Esophagus muscularis mucosa (tissue), 4 donors: ENCODE results near the gene SLC35A4. TPM values are rescaled to one million over a fixed set of nuclear protein-coding genes. Genes with fewer than 3 reads are reported as not detected.

Experiments
- DNase-seq: peaks from one replicate; pipeline ENCODE4 v3.0.0-alpha.2; 2017; ENCODE audit errors: extremely low spot score
- H3K27ac ChIP-seq, 4 donors: fragments of 200-600 bp; sonication (generic); replicated peaks in 1 of 4; 1 replicate in 3 of 4; 2 replicates in 1 of 4; pipeline ENCODE4 v1.5.1; 2016 to 2019; ENCODE audit warnings: mild to moderate bottlenecking in 1 of 4
- H3K27me3 ChIP-seq, 4 donors: fragments of 200-600 bp; sonication (generic); one replicate each; pipeline versions ENCODE4 v1.5.1 to v1.6.0; 2016 to 2019
- H3K36me3 ChIP-seq, 4 donors: fragments of 200-600 bp; sonication (generic); one replicate each; pipeline ENCODE4 v1.5.1; 2016 to 2019
- H3K4me1 ChIP-seq, 4 donors: fragments of 200-600 bp; sonication (generic); one replicate each; pipeline ENCODE4 v1.5.1; 2016 to 2019
- H3K4me3 ChIP-seq, 4 donors: fragments of 200-600 bp; sonication (generic); 1 replicate in 2 of 4; 2 replicates in 2 of 4; pipeline ENCODE4 v1.5.1; 2016 to 2019; ENCODE audit warnings: mild to moderate bottlenecking in 4 of 4, moderate library complexity in 1 of 4
- H3K9me3 ChIP-seq, 4 donors: fragments of 200-600 bp; sonication (generic); 1 replicate in 3 of 4; 2 replicates in 1 of 4; pipeline ENCODE4 v1.5.1; 2016 to 2019
- CTCF ChIP-seq, 3 experiments: fragments of 200-600 bp in 2 of 3; fragments of 450-650 bp in 1 of 3; sonication (generic) in 2 of 3; IDR thresholded peaks; one replicate each; pipeline ENCODE4 v1.5.1; 2017 to 2019; ENCODE audit warnings: antibody characterized with exemption in 3 of 3, mild to moderate bottlenecking in 2 of 3, moderate library complexity in 1 of 3
- EP300 ChIP-seq: sonication (generic); formaldehyde crosslinking; IDR thresholded peaks from one replicate; pipeline ENCODE4 v1.6.1; 2017; ENCODE audit warnings: antibody characterized with exemption
- POLR2A ChIP-seq: fragments of 450-650 bp; IDR thresholded peaks from one replicate; pipeline ENCODE4 v1.6.1; 2017; ENCODE audit warnings: antibody characterized with exemption, moderate library complexity, mild to moderate bottlenecking, low read depth
- POLR2AphosphoS5 ChIP-seq, 2 donors: sonication (generic); formaldehyde crosslinking; IDR thresholded peaks; one replicate each; pipeline ENCODE4 v1.6.1; 2017; ENCODE audit warnings: antibody characterized with exemption in 2 of 2
- WGBS: methylation state at CpG from one replicate; pipeline ENCODE4 v1.1.5; 2018; 5-methylcytosine and 5-hydroxymethylcytosine counted together
- intact Hi-C: fragments of 100-400 bp; cut with DNase I; formaldehyde crosslinking; loops from one replicate; pipeline ENCODE4 v1.15.1; 2023
- total RNA-seq, 4 donors: library from RNA; depleted of rRNA; stranded (reverse); fragments of >200 nt; gene quantifications; one replicate each; pipeline versions ENCODE4 v1.1.0 to v1.2.1, GENCODE V29; 2016

SLC35A4 gene
- total RNA-seq, 4 donors from 2014 or later = 27.8 to 45.1 (median 36.6) TPM

- Histone ChIP-seq H3K4me1 (peaks cover 36 to 38% (median 37%) of the 10 kb centered on the region in 4 donors), H3K27me3 (no peaks in the 10 kb centered on the region), H3K4me3 (no peak overlapping the region), H3K36me3 (peaks cover 22 to 62% (median 56%) of the 10 kb centered on the region in 4 donors), H3K9me3 (no peaks in the 10 kb centered on the region), H3K27ac (no peak overlapping the region)
- TF ChIP-seq POLR2A (no peak), POLR2AphosphoS5 (IDR thresholded peaks at IDR 0.05) (no peak), CTCF (IDR thresholded peaks at IDR 0.05) (no peak), EP300 (no peak)
- WGBS = 97% methylated on average over 7 of the region's 7 CpGs
- DNase-seq = peak; percentile 57
- intact Hi-C loops = no loop called here
These were observed 19.6 kb upstream of the SLC35A4 start for GRCh38 chr5:140544986-140545385.

- peak; percentile 29 for DNase-seq
- no peaks in the 10 kb centered on the region for H3K9me3 ChIP-seq
- H3K4me3 ChIP-seq = no peak overlapping the region
- H3K27me3 ChIP-seq = no peaks in the 10 kb centered on the region
- intact Hi-C loops = no loop called here
- H3K4me1 ChIP-seq = peaks cover 42 to 44% (median 43%) of the 10 kb centered on the region in 4 donors
- no peak for TF ChIP-seq EP300
- TF ChIP-seq POLR2AphosphoS5 (IDR thresholded peaks at IDR 0.05) = no peak
- no peak for TF ChIP-seq POLR2A
- TF ChIP-seq CTCF (IDR thresholded peaks at IDR 0.05) = no peak
- peak overlapping the region in 1 of 4 donors; percentile 98 for H3K27ac ChIP-seq
- WGBS = 97% methylated on average over 10 of the region's 10 CpGs
- H3K36me3 ChIP-seq = peaks cover 16 to 62% (median 56%) of the 10 kb centered on the region in 4 donors
These were observed 19.0 kb upstream of the SLC35A4 start for GRCh38 chr5:140545606-140546005.

- no peaks in the 10 kb centered on the region for H3K9me3 ChIP-seq
- intact Hi-C loops = no loop called here
- no peaks in the 10 kb centered on the region for H3K27me3 ChIP-seq
- DNase-seq = peak; percentile 82
- WGBS = 56% methylated on average over 7 of the region's 13 CpGs
- TF ChIP-seq EP300 = no peak
- TF ChIP-seq POLR2AphosphoS5 (IDR thresholded peaks at IDR 0.05) = no peak
- TF ChIP-seq POLR2A = no peak
- TF ChIP-seq CTCF (IDR thresholded peaks at IDR 0.05) = no peak
- peaks cover 8 to 62% (median 56%) of the 10 kb centered on the region in 4 donors for H3K36me3 ChIP-seq
- peak overlapping the region; percentile 93 to 98 (median 96) for H3K27ac ChIP-seq
- peaks cover 43 to 48% (median 45%) of the 10 kb centered on the region in 4 donors for H3K4me1 ChIP-seq
- H3K4me3 ChIP-seq = peak overlapping the region; percentile 60 to 67 (median 63)
These were observed 17.6 kb upstream of the SLC35A4 start for GRCh38 chr5:140546851-140547507.

GRCh38 chr5:140547508-140548299, 16.9 kb upstream of the SLC35A4 start, which contains the start of gene EIF4EBP3:
EIF4EBP3 (plus strand) TSS chr5:140547662; CDS start chr5:140547738, 76 bp downstream.
- whole genome bisulfite sequencing = 32% methylated on average over 13 of the region's 52 CpGs
- peak; percentile 96 to 97 for TF ChIP-seq POLR2AphosphoS5 (IDR thresholded peaks at IDR 0.05)
- TF ChIP-seq EP300 = peak; percentile 6
- TF ChIP-seq CTCF (IDR thresholded peaks at IDR 0.05) = peak; percentile 32 to 81 (median 58)
- peak; percentile 36 for TF ChIP-seq POLR2A
- Histone ChIP-seq H3K36me3 (peaks cover 5 to 61% (median 54%) of the 10 kb centered on the region in 4 donors), H3K27ac (peak within 1 kb of the TSS; percentile 93 to 98 (median 96)), H3K4me3 (peak within 1 kb of the TSS; percentile 60 to 67 (median 63)), H3K4me1 (peaks cover 43 to 48% (median 45%) of the 10 kb centered on the region in 4 donors), H3K9me3 (no peaks in the 10 kb centered on the region), H3K27me3 (no peaks in the 10 kb centered on the region)
- DNase-seq = peak; percentile 99
- intact Hi-C loops = no loop called here
